Choroid plexus epithelial cell (primary cell): ENCODE measurements around the gene HLA-DRA.

Source experiments
- DNase-seq: peaks from one replicate; pipeline ENCODE4 v3.0.0-alpha.2; 2010; ENCODE audit warnings: low read depth
- H3K4me3 ChIP-seq: 2 replicates; pipeline ENCODE4 v1.5.1; 2011; ENCODE audit warnings: low read depth, mild to moderate bottlenecking, control low read depth, low read length, moderate library complexity
- CTCF ChIP-seq: conservative IDR thresholded peaks from 2 replicates; pipeline ENCODE4 v1.5.1; 2011; ENCODE audit warnings: low read depth, mild to moderate bottlenecking, control low read depth, inconsistent platforms, low read length, moderate library complexity

The HLA-DRA gene

GRCh38 chr6:32415521-32416019 is 24.1 kb upstream of the HLA-DRA start:
- DNase-seq: peak; percentile 80
- H3K4me3 ChIP-seq: no peak overlapping the region

GRCh38 chr6:32416036-32416435 is 23.7 kb upstream of the HLA-DRA start:
- H3K4me3 ChIP-seq: no peak overlapping the region
- TF ChIP-seq CTCF: no peak
- DNase-seq: peak; percentile 8

More at GRCh38 chr6:32415521-32416019, 24.1 kb upstream of the HLA-DRA start:
- TF ChIP-seq CTCF: peak; percentile 97

GRCh38 chr6:32424589-32425300 is 14.9 kb upstream of the HLA-DRA start:
- no peak for TF ChIP-seq CTCF
- DNase-seq: no peak
- H3K4me3 ChIP-seq: no peak overlapping the region

- DNase-seq: no peak
- H3K4me3 ChIP-seq: no peak overlapping the region
- TF ChIP-seq CTCF: no peak
Observed at GRCh38 chr6:32426338-32426737, 13.3 kb upstream of the HLA-DRA start.

GRCh38 chr6:32427218-32427617 is 12.5 kb upstream of the HLA-DRA start:
- no peak for TF ChIP-seq CTCF
- DNase-seq: peak; percentile 2

GRCh38 chr6:32427934-32428474 is 11.7 kb upstream of the HLA-DRA start:
- no peak for TF ChIP-seq CTCF
- H3K4me3 ChIP-seq: no peak overlapping the region
- no peak for DNase-seq

More at GRCh38 chr6:32427218-32427617, 12.5 kb upstream of the HLA-DRA start:
- no peak overlapping the region for H3K4me3 ChIP-seq

- no peak overlapping the region for H3K4me3 ChIP-seq
- no peak for DNase-seq
- TF ChIP-seq CTCF: no peak
Observed at GRCh38 chr6:32430179-32430578, 9.5 kb upstream of the HLA-DRA start.
